B cell (primary cell): ENCODE measurements around the gene CTRB2.

Experiments used
- CTCF ChIP-seq: fragments of 200-600 bp; IDR thresholded peaks from one replicate; pipeline ENCODE4 v1.8.0; 2022; ENCODE audit warnings: antibody characterized with exemption, mild to moderate bottlenecking
- EZH2 ChIP-seq: IDR thresholded peaks from 2 replicates; pipeline ENCODE4 v1.6.1; 2012; ENCODE audit warnings: borderline replicate concordance, low read depth, mild to moderate bottlenecking, moderate library complexity, low read length; ENCODE audit not compliant: insufficient read depth, poor library complexity, severe bottlenecking

- TF ChIP-seq CTCF, result no peak
- TF ChIP-seq EZH2, result no peak
Observed at GRCh38 chr16:75229172-75230031, 22.4 kb upstream of the CTRB2 start.
